Measurements from ENCODE around the gene SPATA21. TPM values are rescaled to one million over a fixed set of nuclear protein-coding genes. Genes with fewer than 3 reads are reported as not detected.

SPATA21 gene
- total RNA-seq, 2 experiments from 2014 or later: 0.05 TPM; not detected in 1

Other genes starting within 250 kb of the SPATA21 start
- gene ARHGEF19, start 224.8 kb downstream of the SPATA21 start, total RNA-seq: 1 to 10 TPM; 6.9 to 7.6 TPM
- 1 to 10 TPM; 7.9 to 8.7 TPM for gene CPLANE2, start 200.2 kb downstream of the SPATA21 start, total RNA-seq
- gene FBXO42, start 84.9 kb downstream of the SPATA21 start, total RNA-seq: 10 to 100 TPM; 19.9 to 20.7 TPM
- 100 to 1,000 TPM; 156 to 157 TPM for gene SZRD1, start 70.2 kb downstream of the SPATA21 start, total RNA-seq
- 100 to 1,000 TPM; 123 to 132 TPM for gene NECAP2, start 3.3 kb upstream of the SPATA21 start, total RNA-seq
- gene RNU1-1, start 76.9 kb upstream of the SPATA21 start, total RNA-seq: 1,000 to 10,000 TPM; 1,570 to 1,691 TPM
- 1 to 10 TPM; 1.7 to 2.2 TPM for gene NBPF1, start 176.1 kb upstream of the SPATA21 start, total RNA-seq
- gene RNU1-3, start 229.5 kb upstream of the SPATA21 start, total RNA-seq: 1,000 to 10,000 TPM; 1,570 to 1,691 TPM

All from activated CD4-positive, alpha-beta memory T cell treated with anti-CD3 and anti-CD28 coated beads, Interleukin-2, amount 10 ng/mL, durations not matched to agents 7 days and 5 days (primary cell).